Fibroblast of pulmonary artery (primary cell): ENCODE measurements around the gene ELF1.
"Not testable (repeated sequence)": the region's sequence is repeated elsewhere in the genome, so short reads cannot be mapped to it uniquely, and the experiment has no call there.

Experiments used
- DNase-seq: peaks from one replicate; pipeline ENCODE4 v3.0.0-alpha.2; 2010; ENCODE audit warnings: low read depth
- H3K4me3 ChIP-seq: replicated peaks from 2 replicates; pipeline ENCODE4 v1.5.1; 2011; ENCODE audit warnings: low read depth, mild to moderate bottlenecking, control low read depth, low read length, moderate library complexity
- CTCF ChIP-seq: IDR thresholded peaks from 2 replicates; pipeline ENCODE4 v1.5.1; 2011; ENCODE audit warnings: mild to moderate bottlenecking, control low read depth, low read length, inconsistent platforms; ENCODE audit errors: missing control alignments

ELF1 gene

GRCh38 chr13:41039746-41040145 lies 20.6 kb upstream of the ELF1 start:
- H3K4me3 ChIP-seq, result no peak overlapping the region
- TF ChIP-seq CTCF, result no peak
- no peak for DNase-seq

- not testable (repeated sequence) for DNase-seq, H3K4me3 ChIP-seq
Observed at GRCh38 chr13:41036557-41036956, 17.4 kb upstream of the ELF1 start.

GRCh38 chr13:41034881-41035280 lies 15.8 kb upstream of the ELF1 start:
- DNase-seq, result peak; percentile 14
- H3K4me3 ChIP-seq, result no peak overlapping the region
- no peak for TF ChIP-seq CTCF

- H3K4me3 ChIP-seq, result no peak overlapping the region
- no peak for TF ChIP-seq CTCF
- DNase-seq, result no peak
Observed at GRCh38 chr13:41034382-41034781, 15.3 kb upstream of the ELF1 start.

GRCh38 chr13:41032691-41033376 lies 13.7 kb upstream of the ELF1 start:
- TF ChIP-seq CTCF, result no peak
- no peak overlapping the region for H3K4me3 ChIP-seq
- DNase-seq, result no peak

GRCh38 chr13:41029629-41030028 lies 10.5 kb upstream of the ELF1 start:
- no peak overlapping the region for H3K4me3 ChIP-seq
- no peak for DNase-seq
- no peak for TF ChIP-seq CTCF

- no peak for TF ChIP-seq CTCF
- no peak for DNase-seq
- no peak overlapping the region for H3K4me3 ChIP-seq
Observed at GRCh38 chr13:41028051-41028450, 8.9 kb upstream of the ELF1 start.
